D721Med (cell line): Measurements from ENCODE around the gene LTN1.
A peak's percentile ranks its signal among the peaks of the same experiment; 100 is the strongest.
"Not testable (repeated sequence)": the region's sequence is repeated elsewhere in the genome, so short reads cannot be mapped to it uniquely, and the experiment has no call there.

Experiments
- DNase-seq: peaks from one replicate; pipeline ENCODE4 v3.0.0; 2011; ENCODE audit warnings: low spot score; ENCODE audit not compliant: insufficient read length
- FAIRE-seq: peaks from 2 replicates; lab custom pipeline; 2011; peaks lifted over from hg19 to GRCh38; lab: Jason Lieb, UNC
- CTCF ChIP-seq: IDR thresholded peaks from 2 replicates; pipeline ENCODE4 v1.5.1; 2012; ENCODE audit warnings: mild to moderate bottlenecking, control low read depth; ENCODE audit not compliant: insufficient read depth; ENCODE audit errors: missing control alignments

Gene LTN1

DNA sequence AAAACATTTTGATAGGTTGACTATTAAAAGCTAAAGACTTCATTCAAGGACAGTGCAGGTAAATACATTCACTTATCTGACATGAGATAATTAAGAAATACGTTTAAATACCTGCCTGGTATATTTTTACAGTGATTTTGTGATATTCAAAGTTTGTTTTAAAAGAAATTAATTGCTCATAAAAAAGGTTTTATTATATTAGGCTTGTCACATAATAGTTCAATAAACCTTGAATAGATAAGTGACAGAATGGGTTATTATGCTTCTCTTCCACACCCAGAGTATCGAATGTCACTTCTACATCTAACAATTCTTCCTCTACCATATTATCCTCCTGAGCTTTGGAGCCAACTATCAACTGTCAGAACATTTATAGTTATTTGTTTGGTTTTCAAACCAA lies 60.0 kb downstream of the LTN1 start:
- no peak for TF ChIP-seq CTCF
- FAIRE-seq (no peak), DNase-seq (no peak)

- FAIRE-seq, DNase-seq: not testable (repeated sequence)
Observed at GRCh38 chr21:28931708-28932372, 60.8 kb downstream of the LTN1 start.

- no peak for TF ChIP-seq CTCF
- no peak for DNase-seq
- FAIRE-seq, result no peak
Observed at GRCh38 chr21:28928578-28929420, 63.9 kb downstream of the LTN1 start.

DNA sequence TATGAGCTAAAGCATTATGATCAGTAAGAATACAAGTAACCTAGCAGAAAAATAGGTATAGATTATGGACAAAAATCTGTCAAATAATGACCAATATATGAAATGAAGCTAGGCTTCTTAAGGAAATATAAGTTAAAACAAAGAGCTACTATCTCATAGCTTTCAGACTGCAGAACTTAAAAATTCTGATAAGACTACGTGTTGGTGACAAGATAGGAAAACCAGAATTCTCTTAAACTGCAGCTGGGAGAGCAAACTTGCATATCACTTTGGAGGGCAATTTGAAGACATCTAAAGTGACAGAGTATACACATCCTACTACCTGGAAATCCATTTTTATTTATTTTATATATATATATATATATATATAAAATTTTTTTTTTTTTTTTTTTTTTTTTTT lies 65.5 kb downstream of the LTN1 start:
- FAIRE-seq (no peak), DNase-seq (no peak)
- TF ChIP-seq CTCF, result no peak

DNA sequence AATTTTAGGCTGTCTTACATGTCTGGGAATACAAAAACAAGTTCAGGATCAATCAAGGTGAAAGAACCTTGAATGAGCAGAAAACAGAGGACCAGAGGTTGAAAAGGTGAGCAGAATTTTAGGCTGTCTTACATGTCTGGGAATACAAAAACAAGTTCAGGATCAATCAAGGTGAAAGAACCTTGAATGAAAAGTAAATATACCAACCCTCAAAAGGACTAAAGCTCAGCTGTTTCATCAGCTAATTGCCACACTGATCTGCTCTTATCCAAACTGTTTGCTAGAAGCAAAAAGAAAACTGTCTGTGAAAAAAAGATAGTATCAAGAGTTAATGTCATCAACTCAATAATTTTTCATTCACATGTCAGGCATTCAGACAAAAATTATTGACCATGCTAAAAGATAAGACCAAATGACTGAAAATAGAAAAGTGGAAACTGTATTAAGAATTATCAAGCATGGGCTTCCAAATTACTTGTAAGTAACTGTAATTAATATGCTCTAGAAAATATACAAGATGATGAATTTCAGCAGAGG lies 69.2 kb downstream of the LTN1 start:
- TF ChIP-seq CTCF, result no peak
- no peak for DNase-seq
- FAIRE-seq, result peak; percentile 84

GRCh38 chr21:28922368-28922767 lies 70.3 kb downstream of the LTN1 start:
- no peak for DNase-seq
- no peak for FAIRE-seq
- no peak for TF ChIP-seq CTCF

GRCh38 chr21:28916150-28916893 lies 76.4 kb downstream of the LTN1 start:
- FAIRE-seq (no peak), DNase-seq (no peak)
- no peak for TF ChIP-seq CTCF
